Liver (tissue), 9 donors: ENCODE measurements around the gene LEF1. TPM values are rescaled to one million over a fixed set of nuclear protein-coding genes. Genes with fewer than 3 reads are reported as not detected.

Experiments used
- DNase-seq: peaks from one replicate; pipeline ENCODE4 v3.0.0-alpha.2; 2017; ENCODE audit warnings: low spot score
- H3K27ac ChIP-seq, 2 donors: one replicate each; pipeline ENCODE4 v1.7.0; 2013; ENCODE audit warnings: inconsistent platforms in 2 of 2, low read length in 2 of 2, control low read depth in 1 of 2, low read depth in 1 of 2, mild to moderate bottlenecking in 1 of 2
- H3K27me3 ChIP-seq, 4 donors: one replicate each; pipeline versions ENCODE4 v1.6.1 to v1.7.0; 2013; ENCODE audit warnings: low read length in 3 of 4, inconsistent platforms in 1 of 4, mild to moderate bottlenecking in 1 of 4, moderate library complexity in 1 of 4; ENCODE audit not compliant: control insufficient read depth in 4 of 4, insufficient read depth in 4 of 4
- H3K36me3 ChIP-seq, 4 donors: one replicate each; pipeline versions ENCODE4 v1.6.1 to v1.7.0; 2013; ENCODE audit warnings: low read length in 3 of 4, mild to moderate bottlenecking in 3 of 4, low read depth in 1 of 4, moderate library complexity in 1 of 4; ENCODE audit not compliant: control insufficient read depth in 4 of 4, insufficient read depth in 3 of 4
- H3K4me1 ChIP-seq, 4 donors: one replicate each; pipeline versions ENCODE4 v1.6.1 to v1.7.0; 2013; ENCODE audit warnings: low read length in 3 of 4, mild to moderate bottlenecking in 3 of 4, moderate library complexity in 1 of 4; ENCODE audit not compliant: control insufficient read depth in 4 of 4, insufficient read depth in 4 of 4
- H3K4me3 ChIP-seq, 3 donors: one replicate each; pipeline versions ENCODE4 v1.6.1 to v1.7.0; 2013; ENCODE audit warnings: low read length in 3 of 3, control low read depth in 1 of 3, low read depth in 1 of 3, mild to moderate bottlenecking in 1 of 3
- H3K9ac ChIP-seq, 2 donors: one replicate each; pipeline ENCODE4 v1.7.0; 2013; ENCODE audit warnings: low read length in 2 of 2, mild to moderate bottlenecking in 2 of 2, moderate library complexity in 2 of 2, control low read depth in 1 of 2, low read depth in 1 of 2
- H3K9me3 ChIP-seq, 4 donors: one replicate each; pipeline versions ENCODE4 v1.6.1 to v1.7.0; 2013; ENCODE audit warnings: low read length in 3 of 4; ENCODE audit not compliant: control insufficient read depth in 4 of 4
- CTCF ChIP-seq: fragments of 150-350 bp; IDR thresholded peaks from 2 replicates; pipeline ENCODE4 v1.5.1; 2017; ENCODE audit warnings: improper control_type of control experiment, low read depth, low read length; ENCODE audit not compliant: missing input control
- EGR1 ChIP-seq, 2 donors: IDR thresholded peaks; 2 replicates each; pipeline ENCODE4 v1.6.1; 2016 to 2018; ENCODE audit warnings: antibody characterized with exemption in 2 of 2, low read depth in 2 of 2
- GABPA ChIP-seq, 2 donors: IDR thresholded peaks in 1 of 2; conservative IDR thresholded peaks in 1 of 2; 2 replicates each; pipeline ENCODE4 v1.6.1; 2016; ENCODE audit warnings: antibody characterized with exemption in 2 of 2, mild to moderate bottlenecking in 1 of 2, moderate library complexity in 1 of 2
- HNF4A ChIP-seq, 2 donors: conservative IDR thresholded peaks; 2 replicates each; pipeline ENCODE4 v1.6.1; 2016; ENCODE audit warnings: antibody characterized with exemption in 2 of 2, mild to moderate bottlenecking in 2 of 2
- HNF4G ChIP-seq: IDR thresholded peaks from 2 replicates; pipeline ENCODE4 v1.6.1; 2016; ENCODE audit warnings: antibody characterized with exemption
- JUND ChIP-seq, 2 donors: IDR thresholded peaks; 2 replicates each; pipeline ENCODE4 v1.6.1; 2016; ENCODE audit warnings: antibody characterized with exemption in 2 of 2
- MAX ChIP-seq: IDR thresholded peaks from 2 replicates; pipeline ENCODE4 v1.6.1; 2016; ENCODE audit warnings: antibody characterized with exemption
- NR2F2 ChIP-seq: IDR thresholded peaks from 2 replicates; pipeline ENCODE4 v1.6.1; 2016; ENCODE audit warnings: antibody characterized with exemption
- RXRA ChIP-seq, 2 donors: IDR thresholded peaks; 2 replicates each; pipeline ENCODE4 v1.6.1; 2017 to 2018; ENCODE audit warnings: antibody characterized with exemption in 2 of 2, mild to moderate bottlenecking in 1 of 2
- TAF1 ChIP-seq: conservative IDR thresholded peaks from 2 replicates; pipeline ENCODE4 v1.6.1; 2016; ENCODE audit warnings: antibody characterized with exemption, mild to moderate bottlenecking
- YY1 ChIP-seq: IDR thresholded peaks from 2 replicates; pipeline ENCODE4 v1.6.1; 2016; ENCODE audit warnings: antibody characterized with exemption, mild to moderate bottlenecking
- ZBTB33 ChIP-seq: IDR thresholded peaks from 2 replicates; pipeline ENCODE4 v1.6.1; 2016; ENCODE audit warnings: antibody characterized with exemption
- WGBS: extraction: QIAGEN DNeasy Blood & Tissue Kit; methylation state at CpG from one replicate; pipeline ENCODE4 v1.1.7; 2013; 5-methylcytosine and 5-hydroxymethylcytosine counted together
- polyA plus RNA-seq, 2 donors: library from polyadenylated mRNA; stranded (reverse) in 1 of 2; unstranded in 1 of 2; fragments of 200-250 nt in 1 of 2; fragments of >200 nt in 1 of 2; fragmentation: Nextera tagmentation in 1 of 2; extraction: Ambion mirVana in 1 of 2; gene quantifications; one replicate each; pipeline versions ENCODE4 v1.2.1 to v1.2.3, GENCODE V29; 2013 to 2015
- total RNA-seq, 2 donors: library from RNA; depleted of rRNA; stranded (reverse); fragments of >200 nt; gene quantifications; one replicate each; pipeline ENCODE4 v1.2.3, GENCODE V29; 2014
- TF ChIP-seq, protein P1 (sequence below): IDR thresholded peaks from 2 replicates; pipeline ENCODE4 v1.6.1; 2016; ENCODE audit warnings: antibody characterized with exemption
- TF ChIP-seq, protein P2 (sequence below): IDR thresholded peaks from 2 replicates; pipeline ENCODE4 v1.6.1; 2016; ENCODE audit warnings: antibody characterized with exemption, mild to moderate bottlenecking
- donor health status: healthy.
- donor health status: healthy.
- donor health status: healthy.
- donor health status: healthy.
- donor health status: healthy.

Gene LEF1
- total and polyA plus RNA-seq, 4 donors: 0.22 to 6.4 (median 0.46) TPM

GRCh38 chr4:108193886-108194672 lies 25.3 kb upstream of the LEF1 start (continued):
- TF ChIP-seq HNF4A (conservative IDR thresholded peaks at IDR 0.05) (no peak), HNF4G (no peak), TAF1 (no peak), GABPA (IDR thresholded peaks at IDR 0.05 in 1 of 2, conservative IDR thresholded peaks at IDR 0.05 in 1 of 2) (no peak)
- TF ChIP-seq, protein P1, sequence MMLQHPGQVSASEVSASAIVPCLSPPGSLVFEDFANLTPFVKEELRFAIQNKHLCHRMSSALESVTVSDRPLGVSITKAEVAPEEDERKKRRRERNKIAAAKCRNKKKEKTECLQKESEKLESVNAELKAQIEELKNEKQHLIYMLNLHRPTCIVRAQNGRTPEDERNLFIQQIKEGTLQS: no peak

GRCh38 chr4:108192935-108193334 lies 24.2 kb upstream of the LEF1 start:
- Histone ChIP-seq H3K9ac (no peak overlapping the region), H3K36me3 (no peaks in the 10 kb centered on the region), H3K4me1 (no peaks in the 10 kb centered on the region), H3K27ac (no peak overlapping the region), H3K4me3 (no peak overlapping the region), H3K9me3 (no peaks in the 10 kb centered on the region), H3K27me3 (peaks cover 0 to 4% (median 0%) of the 10 kb centered on the region in 4 donors)
- no peak for TF ChIP-seq HNF4A (conservative IDR thresholded peaks at IDR 0.05)
- no peak for TF ChIP-seq RXRA (IDR thresholded peaks at IDR 0.05)
- no peak for TF ChIP-seq YY1
- no peak for TF ChIP-seq NR2F2
- no peak for TF ChIP-seq CTCF
- TF ChIP-seq, protein P2, sequence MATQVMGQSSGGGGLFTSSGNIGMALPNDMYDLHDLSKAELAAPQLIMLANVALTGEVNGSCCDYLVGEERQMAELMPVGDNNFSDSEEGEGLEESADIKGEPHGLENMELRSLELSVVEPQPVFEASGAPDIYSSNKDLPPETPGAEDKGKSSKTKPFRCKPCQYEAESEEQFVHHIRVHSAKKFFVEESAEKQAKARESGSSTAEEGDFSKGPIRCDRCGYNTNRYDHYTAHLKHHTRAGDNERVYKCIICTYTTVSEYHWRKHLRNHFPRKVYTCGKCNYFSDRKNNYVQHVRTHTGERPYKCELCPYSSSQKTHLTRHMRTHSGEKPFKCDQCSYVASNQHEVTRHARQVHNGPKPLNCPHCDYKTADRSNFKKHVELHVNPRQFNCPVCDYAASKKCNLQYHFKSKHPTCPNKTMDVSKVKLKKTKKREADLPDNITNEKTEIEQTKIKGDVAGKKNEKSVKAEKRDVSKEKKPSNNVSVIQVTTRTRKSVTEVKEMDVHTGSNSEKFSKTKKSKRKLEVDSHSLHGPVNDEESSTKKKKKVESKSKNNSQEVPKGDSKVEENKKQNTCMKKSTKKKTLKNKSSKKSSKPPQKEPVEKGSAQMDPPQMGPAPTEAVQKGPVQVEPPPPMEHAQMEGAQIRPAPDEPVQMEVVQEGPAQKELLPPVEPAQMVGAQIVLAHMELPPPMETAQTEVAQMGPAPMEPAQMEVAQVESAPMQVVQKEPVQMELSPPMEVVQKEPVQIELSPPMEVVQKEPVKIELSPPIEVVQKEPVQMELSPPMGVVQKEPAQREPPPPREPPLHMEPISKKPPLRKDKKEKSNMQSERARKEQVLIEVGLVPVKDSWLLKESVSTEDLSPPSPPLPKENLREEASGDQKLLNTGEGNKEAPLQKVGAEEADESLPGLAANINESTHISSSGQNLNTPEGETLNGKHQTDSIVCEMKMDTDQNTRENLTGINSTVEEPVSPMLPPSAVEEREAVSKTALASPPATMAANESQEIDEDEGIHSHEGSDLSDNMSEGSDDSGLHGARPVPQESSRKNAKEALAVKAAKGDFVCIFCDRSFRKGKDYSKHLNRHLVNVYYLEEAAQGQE: no peak
- TF ChIP-seq HNF4G: no peak
- TF ChIP-seq JUND (IDR thresholded peaks at IDR 0.05): no peak
- no peak for TF ChIP-seq EGR1 (IDR thresholded peaks at IDR 0.05; ENCODE audit: low read depth in 2 of 2)
- TF ChIP-seq, protein P1: no peak
- no peak for TF ChIP-seq MAX
- TF ChIP-seq TAF1: no peak
- no peak for TF ChIP-seq ZBTB33
- TF ChIP-seq GABPA (IDR thresholded peaks at IDR 0.05 in 1 of 2, conservative IDR thresholded peaks at IDR 0.05 in 1 of 2): no peak
- no peak for DNase-seq
- 89% methylated on average over 3 of the region's 3 CpGs for WGBS
